ENCODE data around the gene RBMS3. TPM values are rescaled to one million over a fixed set of nuclear protein-coding genes. Genes with fewer than 3 reads are reported as not detected.

The RBMS3 gene
- total RNA-seq, 1 donor from 2014 or later = 0.73 TPM

GRCh38 chr3:29932696-29933325 is 651.9 kb downstream of the RBMS3 start:
- intact Hi-C loops (cut with micrococcal nuclease) = no loop called here

DNA sequence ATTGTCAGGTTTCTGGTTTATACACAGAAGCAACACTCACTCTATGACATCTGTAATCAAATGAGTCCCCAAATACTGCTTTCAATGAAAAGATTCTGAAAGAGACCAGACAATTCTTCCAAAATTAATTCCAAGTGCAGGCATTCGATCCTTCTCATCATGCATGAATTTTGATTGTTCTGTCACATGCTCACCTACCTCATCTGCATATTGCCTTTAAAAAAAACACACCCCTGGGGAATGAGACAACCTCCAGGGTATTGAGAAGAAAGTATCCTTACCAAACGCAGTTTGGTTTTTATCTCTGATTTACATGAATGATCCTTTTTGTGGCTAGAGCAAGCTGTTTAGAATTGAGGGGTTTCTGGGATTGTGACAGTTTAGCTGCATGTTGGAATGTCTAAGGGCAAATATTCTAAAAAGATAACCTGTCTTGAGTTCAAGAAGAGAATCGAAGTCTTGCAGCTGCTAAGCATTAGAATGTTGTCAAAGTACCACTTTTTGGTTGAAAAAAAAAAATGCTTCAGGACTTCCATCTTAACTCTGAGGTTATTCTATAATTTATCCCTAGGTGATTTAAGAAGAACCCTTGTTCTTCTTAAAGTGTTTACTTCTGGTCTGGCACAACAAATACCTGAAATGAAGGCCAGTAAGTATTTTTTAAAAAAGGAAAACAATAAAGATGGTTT is 653.1 kb downstream of the RBMS3 start:
- intact Hi-C loops (cut with micrococcal nuclease) = no loop called here

DNA sequence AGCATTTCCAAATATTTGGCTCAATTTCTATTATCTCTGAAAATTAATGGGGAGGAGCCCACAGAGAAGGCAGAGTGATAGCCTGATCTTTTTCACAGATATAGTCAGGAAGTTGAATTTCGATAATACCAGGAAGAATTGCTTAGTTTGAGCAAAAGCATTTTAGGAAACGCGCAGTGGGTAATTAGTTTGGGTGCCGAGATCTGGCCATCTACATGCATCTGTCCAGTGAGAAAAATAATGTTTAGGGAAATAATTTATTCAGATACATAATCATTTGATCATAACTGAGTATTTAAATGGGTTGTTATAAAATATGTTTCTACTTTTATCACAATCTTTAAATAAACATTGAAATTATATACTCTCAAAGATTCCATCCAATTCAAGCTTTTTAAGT is 653.9 kb downstream of the RBMS3 start:
- intact Hi-C loops (cut with micrococcal nuclease) = no loop called here

GRCh38 chr3:29936054-29936453 is 655.2 kb downstream of the RBMS3 start:
- intact Hi-C loops (cut with micrococcal nuclease) = no loop called here

GRCh38 chr3:29936766-29937165 is 655.9 kb downstream of the RBMS3 start:
- intact Hi-C loops (cut with micrococcal nuclease) = no loop called here

- intact Hi-C loops (cut with micrococcal nuclease) = no loop called here
These were observed 656.3 kb downstream of the RBMS3 start for GRCh38 chr3:29937185-29937584.

- intact Hi-C loops (cut with micrococcal nuclease) = no loop called here
These were observed 660.0 kb downstream of the RBMS3 start for GRCh38 chr3:29940759-29941323.

- intact Hi-C loops (cut with micrococcal nuclease) = no loop called here
These were observed 661.4 kb downstream of the RBMS3 start for GRCh38 chr3:29942297-29942696.

DNA sequence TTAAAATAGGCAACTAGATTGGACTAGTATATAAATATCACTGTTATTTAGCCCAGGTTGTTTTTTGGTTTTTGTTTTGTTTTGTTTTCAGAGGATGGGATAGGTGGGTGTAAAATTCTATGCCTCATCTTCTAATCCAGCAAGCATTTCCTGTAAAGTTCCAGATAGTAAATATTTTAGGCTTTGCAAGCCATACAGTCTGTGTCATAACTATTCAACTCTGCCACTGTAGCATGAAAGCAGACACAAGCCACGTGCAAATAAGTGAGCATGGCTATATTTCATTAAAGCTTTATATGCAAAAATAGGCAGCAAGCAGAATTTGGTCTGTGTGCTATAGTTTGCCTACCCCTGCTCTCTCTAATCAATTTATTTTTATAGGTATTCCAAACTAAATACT is 668.3 kb downstream of the RBMS3 start:
- intact Hi-C loops (cut with micrococcal nuclease) = no loop called here

DNA sequence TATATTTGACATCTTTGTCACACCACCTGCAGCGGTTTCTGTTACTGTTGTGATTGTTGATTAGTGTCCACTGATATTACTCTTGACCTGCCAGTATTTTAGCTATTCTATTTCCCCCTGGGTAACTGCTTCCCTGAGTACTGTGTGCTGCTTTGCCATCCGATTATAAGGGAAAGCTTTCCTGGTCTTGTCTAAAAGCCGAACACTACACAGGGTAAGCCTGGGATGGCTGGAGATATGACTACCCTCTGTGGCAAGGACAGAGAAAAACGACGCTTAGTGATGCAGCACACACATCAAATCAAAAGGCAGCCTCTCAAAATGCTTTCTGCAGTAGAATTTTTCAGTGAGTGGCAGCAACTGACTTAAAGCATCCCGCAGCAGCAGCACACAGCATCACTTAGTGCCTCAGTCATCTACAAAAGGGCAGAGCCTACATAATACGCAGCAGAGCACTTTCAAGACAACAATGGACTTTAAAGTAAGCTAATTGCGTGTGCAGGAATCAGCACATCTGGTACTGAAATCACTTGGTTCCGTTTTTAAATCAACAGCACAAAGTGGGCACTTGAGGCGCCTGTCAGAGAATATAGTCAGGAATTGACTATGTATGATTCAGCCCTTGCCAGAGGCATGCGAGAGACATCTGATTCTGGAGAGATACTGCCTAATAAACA is 669.2 kb downstream of the RBMS3 start:
- intact Hi-C loops (cut with micrococcal nuclease) = no loop called here

DNA sequence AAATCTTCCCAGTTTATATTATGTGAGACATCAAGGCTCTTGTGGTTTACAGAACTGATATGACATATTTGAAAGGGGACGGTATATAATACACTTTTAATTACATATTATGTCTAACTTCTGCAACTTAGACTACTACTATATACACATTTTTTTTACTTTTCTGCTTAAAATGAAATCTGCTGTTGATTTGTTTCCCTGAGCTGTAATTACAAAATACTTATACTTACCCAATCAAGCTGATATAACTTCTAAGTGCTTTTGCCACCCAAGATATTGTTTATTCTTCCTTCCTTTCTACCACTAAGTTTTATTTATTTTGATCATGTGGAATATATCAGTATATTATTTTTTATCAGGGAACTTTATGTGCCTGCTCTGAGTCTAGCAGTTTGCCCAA is 671.6 kb downstream of the RBMS3 start:
- intact Hi-C loops (cut with micrococcal nuclease) = no loop called here

DNA sequence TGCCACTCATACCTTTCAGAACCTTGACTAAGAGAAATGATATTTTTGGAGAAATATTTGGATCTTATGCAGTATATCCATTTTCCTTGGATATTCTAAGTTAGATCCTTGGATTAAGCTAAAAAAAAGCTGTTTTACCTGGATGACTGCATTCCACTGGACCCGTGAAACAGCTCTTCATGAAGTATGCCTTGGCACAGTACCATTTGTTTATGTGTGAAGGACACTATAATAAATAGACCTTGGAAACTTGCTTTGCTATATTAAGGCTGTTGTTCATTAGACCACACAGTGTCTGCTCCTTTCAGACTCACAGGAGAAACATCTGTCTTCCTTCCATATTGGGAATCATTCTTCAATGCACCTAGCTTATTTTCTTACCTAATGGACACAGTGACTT is 674.5 kb downstream of the RBMS3 start:
- intact Hi-C loops (cut with micrococcal nuclease) = no loop called here

- intact Hi-C loops (cut with micrococcal nuclease) = no loop called here
These were observed 677.9 kb downstream of the RBMS3 start for GRCh38 chr3:29958816-29959215.

DNA sequence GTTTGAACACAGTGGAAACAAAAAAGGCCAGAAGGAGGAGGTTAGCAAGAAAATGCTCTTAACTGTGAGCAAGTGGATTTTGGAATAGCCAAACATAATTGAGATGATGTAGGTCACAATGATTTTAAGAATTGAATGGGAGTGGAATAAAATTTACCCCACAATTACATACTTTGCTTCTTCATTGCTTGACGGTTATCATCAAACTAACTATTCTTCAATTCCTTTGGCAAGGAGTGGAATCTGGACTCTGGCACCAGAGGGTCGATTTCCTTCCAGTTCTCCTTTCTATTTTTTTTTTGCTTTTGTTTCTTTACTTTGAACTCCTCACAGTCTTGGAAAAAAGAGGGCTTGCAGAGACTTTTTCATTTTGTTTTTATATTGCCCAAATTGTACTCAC is 691.0 kb downstream of the RBMS3 start:
- intact Hi-C loops (cut with micrococcal nuclease) = no loop called here

- intact Hi-C loops (cut with micrococcal nuclease) = no loop called here
These were observed 691.6 kb downstream of the RBMS3 start for GRCh38 chr3:29972320-29972993.

DNA sequence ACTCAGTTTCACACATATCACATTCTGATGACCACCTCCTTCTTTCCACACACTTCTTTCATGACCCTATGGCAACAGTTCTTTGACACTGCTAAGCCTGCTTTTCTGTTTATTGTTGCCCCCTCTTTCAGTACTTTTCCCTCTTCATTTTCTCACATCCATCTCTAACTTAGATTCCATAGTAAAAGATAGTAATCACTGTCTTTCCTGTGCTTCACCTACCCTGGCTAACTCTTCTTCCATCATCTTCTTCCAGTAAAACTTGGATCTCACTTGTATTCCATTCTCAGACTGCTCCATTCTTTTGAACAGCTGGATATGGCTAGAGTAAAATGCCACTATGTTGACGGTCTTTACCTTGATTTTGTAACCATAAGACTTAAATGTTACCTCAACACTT is 692.9 kb downstream of the RBMS3 start:
- intact Hi-C loops (cut with micrococcal nuclease) = no loop called here

DNA sequence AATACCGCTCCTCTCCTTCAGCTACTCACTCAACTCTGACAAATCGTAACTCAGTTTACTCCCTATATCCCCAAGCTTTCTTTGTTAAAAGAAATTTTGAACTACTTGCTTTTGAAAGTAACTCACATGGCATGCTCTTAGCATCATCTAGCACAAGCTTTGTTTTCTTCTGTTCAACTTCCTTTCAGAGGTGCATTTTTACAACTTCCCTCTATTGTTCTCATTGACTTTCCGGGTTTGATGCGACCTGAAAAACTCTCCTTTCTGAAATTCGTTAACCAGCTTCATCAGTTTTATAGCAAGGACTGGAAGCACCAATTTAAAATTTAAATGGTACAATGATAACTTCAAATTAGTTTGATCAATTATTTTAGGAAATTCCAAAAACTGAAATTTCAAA is 696.0 kb downstream of the RBMS3 start:
- intact Hi-C loops (cut with micrococcal nuclease) = no loop called here

- intact Hi-C loops (cut with micrococcal nuclease) = no loop called here
These were observed 696.5 kb downstream of the RBMS3 start for GRCh38 chr3:29977360-29977759.

GRCh38 chr3:29978036-29978435 is 697.2 kb downstream of the RBMS3 start:
- intact Hi-C loops (cut with micrococcal nuclease) = no loop called here

DNA sequence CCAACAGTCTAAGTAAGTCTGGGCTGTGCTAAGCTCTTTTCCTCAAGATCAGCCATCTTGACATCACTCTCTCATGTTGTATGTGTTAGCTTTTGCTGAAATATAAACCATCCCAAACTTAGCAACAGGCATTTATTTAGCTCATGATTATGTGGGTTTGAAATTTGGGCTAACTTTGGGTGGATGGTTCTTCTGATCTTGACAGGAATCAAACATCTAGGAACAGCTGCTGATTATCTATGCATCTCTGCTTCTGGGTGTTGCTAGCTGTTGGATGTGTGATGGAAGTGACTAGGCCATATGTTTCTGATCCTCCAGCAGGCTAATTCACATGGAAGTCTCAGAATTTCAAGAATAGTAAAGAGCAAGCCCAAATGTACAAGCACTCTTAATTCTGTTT is 710.3 kb downstream of the RBMS3 start:
- intact Hi-C loops (cut with micrococcal nuclease) = no loop called here

DNA sequence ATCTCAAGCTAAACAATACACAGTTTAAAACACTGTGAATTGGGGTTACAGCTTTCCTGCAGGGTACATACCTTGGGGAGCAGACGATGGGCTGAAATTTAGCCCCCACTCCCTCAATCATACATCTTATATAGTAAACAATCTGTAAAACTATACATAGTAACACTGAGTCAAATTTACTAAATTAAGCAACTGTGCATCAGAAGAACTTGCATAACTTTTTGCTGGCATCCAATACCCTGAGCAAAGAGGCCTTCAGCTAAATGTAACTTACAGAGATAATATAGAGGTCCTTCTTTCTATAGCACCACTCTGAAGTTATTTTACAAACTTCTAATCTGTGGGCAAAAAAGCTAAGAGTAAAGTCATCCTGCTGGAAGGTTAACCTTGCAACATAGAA is 721.9 kb downstream of the RBMS3 start:
- intact Hi-C loops (cut with micrococcal nuclease) = no loop called here

- intact Hi-C loops (cut with micrococcal nuclease) = no loop called here
These were observed 722.9 kb downstream of the RBMS3 start for GRCh38 chr3:30003741-30004140.
